SHP77 treated with DMSO at 0.1 percent for 48 hours (cell line): ENCODE results near the gene TRAK2.
"Not testable (repeated sequence)": the region's sequence is repeated elsewhere in the genome, so short reads cannot be mapped to it uniquely, and the experiment has no call there.

Experiments used
- DNase-seq: peaks from one replicate; lab custom pipeline; 2025; lab: John Stamatoyannopoulos, UW

Gene TRAK2

GRCh38 chr2:201414099-201415023 is 36.9 kb downstream of the TRAK2 start:
- DNase-seq, result no peak

GRCh38 chr2:201413552-201413951 is 37.7 kb downstream of the TRAK2 start:
- no peak for DNase-seq

DNA sequence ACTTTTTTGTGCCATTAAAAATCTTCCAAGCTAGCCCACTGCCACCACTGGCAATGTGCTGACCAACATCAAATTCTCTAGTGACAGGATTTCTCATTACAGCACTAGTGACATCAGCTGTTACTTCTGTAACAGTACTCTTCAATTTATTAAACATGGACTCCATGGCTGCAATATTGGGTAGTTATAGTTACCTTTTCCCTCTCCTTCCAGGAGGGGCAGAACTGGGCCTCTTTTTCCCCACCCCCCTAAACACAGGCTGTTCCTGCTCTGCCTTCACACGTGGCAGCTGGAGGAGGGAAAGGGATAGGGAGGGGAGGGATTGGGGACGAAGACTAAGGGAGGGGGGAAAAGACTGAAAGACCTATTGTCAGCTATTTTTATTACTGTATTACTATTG is 38.1 kb downstream of the TRAK2 start:
- no peak for DNase-seq

GRCh38 chr2:201411421-201411820 is 39.8 kb downstream of the TRAK2 start:
- no peak for DNase-seq

- DNase-seq, result no peak
Measured at GRCh38 chr2:201408931-201409330, 42.3 kb downstream of the TRAK2 start.

DNA sequence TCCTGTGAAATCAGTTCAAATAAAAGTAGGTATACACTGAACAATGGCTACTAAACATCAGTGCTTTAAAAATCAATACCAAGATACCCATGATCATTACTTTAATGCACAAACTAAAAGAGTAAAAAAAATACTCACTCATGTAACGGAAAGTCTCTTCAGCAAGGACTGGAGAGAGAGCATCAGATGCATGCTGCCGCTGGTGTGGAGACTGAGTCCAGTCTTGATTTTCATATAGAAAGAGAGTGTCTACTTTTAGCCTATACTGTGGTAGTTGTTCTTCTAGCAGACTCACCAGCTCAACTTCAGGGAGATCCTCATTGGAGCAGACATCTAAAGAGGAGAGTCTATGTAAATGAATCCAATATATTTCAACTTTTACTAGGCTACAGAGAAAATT is 44.0 kb downstream of the TRAK2 start:
- DNase-seq, result no peak

DNA sequence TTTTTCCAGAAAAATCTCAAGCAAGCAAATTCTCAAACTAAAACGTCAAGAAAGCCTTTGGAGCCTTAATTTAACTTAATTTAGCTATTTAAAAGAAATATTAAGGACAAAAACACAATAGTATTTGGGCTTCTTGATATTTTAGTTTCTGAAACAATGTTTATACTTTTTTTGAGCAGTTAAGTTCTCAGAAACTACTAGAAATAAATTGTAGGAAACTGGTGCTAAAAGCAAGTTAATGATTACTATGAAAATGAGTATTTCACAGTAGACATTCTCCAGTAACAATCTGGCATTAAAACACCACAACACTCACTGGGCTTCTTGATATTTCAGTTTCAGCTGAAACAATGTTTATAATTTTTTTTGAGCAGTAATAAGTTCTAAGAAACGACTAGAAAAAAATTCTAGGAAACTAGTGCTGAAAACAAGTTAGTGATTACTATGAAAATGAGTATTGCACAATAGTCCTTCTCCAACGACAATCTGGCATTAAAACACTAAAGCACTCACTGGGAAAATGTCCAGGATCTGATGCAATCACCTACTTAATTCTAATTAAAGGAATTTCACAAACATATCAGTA is 45.1 kb downstream of the TRAK2 start:
- DNase-seq, result no peak

- no peak for DNase-seq
Measured at GRCh38 chr2:201404699-201405280, 46.5 kb downstream of the TRAK2 start.

- no peak for DNase-seq
Measured at GRCh38 chr2:201403880-201404279, 47.4 kb downstream of the TRAK2 start.

GRCh38 chr2:201402651-201403562 is 48.4 kb downstream of the TRAK2 start:
- DNase-seq, result no peak

DNA sequence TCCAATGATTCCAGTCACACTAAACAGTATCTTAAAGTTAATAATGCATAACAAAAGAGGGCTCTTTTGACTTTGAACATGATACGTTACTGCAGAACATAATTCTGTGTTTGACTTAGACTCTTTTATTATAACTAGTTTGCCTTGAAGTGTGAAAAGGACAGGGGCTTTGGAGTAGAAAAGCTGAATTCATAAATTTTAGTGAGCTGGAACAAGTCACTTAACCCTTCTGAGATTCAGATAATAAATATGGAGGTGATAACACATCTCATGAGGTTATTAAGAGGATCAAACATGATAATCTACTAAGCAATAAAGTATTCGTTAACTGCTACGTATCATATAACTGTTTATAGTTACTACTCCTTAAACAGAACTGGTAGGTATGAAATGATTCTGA is 49.4 kb downstream of the TRAK2 start:
- DNase-seq, result no peak

GRCh38 chr2:201396595-201396994 is 54.7 kb downstream of the TRAK2 start:
- no peak for DNase-seq

- DNase-seq, result no peak
Measured at GRCh38 chr2:201383136-201383535, 68.1 kb downstream of the TRAK2 start.

DNA sequence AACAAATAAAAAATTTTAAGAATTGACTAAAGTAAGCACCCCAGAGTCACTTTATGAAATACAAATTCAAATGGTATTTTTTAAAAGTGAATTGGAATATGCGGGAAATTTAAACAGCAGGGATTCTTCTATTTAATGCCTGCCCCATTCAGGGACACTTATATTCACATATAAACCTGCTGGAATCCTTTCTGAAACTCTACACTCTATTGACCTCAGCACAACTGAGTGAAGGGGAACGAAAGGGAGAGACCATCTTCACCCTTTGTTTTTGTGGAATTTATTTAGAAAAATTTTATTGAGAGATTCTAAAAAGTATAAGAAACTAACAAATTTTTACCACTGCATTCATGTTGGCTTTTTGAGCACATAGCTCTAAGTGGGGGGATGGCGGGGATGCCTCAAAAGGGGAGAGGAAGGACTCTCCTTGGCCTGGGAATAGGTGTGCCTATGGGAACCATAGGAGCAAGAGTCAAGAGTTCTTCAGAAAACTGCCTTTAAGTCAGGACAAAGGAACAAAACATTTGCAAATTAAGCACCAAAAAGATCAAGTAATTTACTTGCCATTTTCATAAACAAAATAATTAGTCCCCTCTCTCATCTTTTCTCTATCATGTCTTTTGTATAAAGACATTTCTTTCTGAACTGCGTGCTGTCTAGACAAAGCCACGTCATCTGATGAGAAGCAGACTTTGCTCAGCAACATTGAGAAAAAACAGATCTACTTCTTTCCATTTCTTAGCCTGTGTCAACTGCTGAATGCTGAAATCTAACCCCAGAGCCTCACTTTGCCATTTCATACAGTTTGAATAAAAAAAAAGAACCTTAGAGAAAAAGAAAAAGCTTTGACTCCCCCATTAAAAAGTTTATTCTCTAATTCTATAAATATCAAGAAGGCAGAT is 72.5 kb downstream of the TRAK2 start:
- DNase-seq, result no peak

DNA sequence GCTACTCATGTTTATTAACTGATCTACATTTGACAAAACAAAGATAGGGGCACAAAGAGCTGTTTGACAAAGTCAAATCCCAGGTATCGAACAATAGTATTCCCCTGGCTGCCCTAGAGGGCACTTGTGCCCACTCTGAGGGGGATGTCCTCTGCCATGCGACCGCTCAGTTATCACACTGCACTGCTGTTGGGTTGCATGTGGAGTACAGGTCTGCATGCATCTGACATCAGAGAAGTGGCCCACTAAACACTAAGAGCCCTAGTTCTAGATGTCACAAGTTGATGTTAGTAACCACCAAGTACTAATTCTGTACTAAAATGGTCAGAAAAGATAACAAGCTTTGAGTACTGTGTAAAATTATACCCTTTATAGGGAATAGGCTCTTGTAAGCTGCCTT is 74.0 kb downstream of the TRAK2 start:
- DNase-seq, result no peak

GRCh38 chr2:201369775-201370174 is 81.5 kb downstream of the TRAK2 start:
- no peak for DNase-seq

GRCh38 chr2:201369318-201369717 is 81.9 kb downstream of the TRAK2 start:
- DNase-seq, result not testable (repeated sequence)

GRCh38 chr2:201366146-201366545 is 85.1 kb downstream of the TRAK2 start:
- no peak for DNase-seq

GRCh38 chr2:201363857-201364560 is 87.2 kb downstream of the TRAK2 start:
- peak; percentile 6 for DNase-seq

GRCh38 chr2:201362396-201362795 is 88.9 kb downstream of the TRAK2 start:
- DNase-seq, result no peak
